Inflammatory macrophage treated with lipopolysaccharide for 1 hour (primary cell): ENCODE data around the gene PLD1.

Experiments used
- DNase-seq, 2 donors: peaks; one replicate each; pipeline ENCODE4 v3.0.0-alpha.2; 2020 to 2022

PLD1 gene

DNA sequence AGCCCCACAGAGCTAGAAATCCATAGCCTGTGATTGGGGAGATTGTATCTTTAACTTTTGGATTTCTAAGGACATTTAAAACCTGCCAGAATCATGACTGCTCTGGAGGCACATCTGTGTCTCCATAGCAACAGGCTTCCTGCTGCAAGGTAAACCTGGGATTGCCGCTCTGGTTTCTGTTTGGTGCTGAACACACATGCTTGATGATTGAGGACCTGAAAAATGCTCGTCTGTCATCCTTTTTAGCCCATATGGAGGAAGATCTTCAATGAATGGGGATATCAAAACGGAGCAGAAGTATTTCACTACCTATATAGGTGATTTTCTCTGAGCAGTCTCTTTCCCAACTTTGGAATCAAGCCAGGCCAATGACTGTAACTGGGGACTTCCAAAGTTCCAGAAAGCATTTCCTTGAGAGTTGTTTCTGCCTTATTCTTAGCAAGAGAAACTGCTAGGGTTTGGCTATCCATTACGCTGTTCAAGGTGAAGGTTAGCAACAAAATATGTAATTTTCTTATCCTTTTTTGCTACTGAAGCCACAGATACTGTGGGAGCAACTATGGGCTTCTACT is 253.6 kb downstream of the PLD1 start:
- DNase-seq = no peak

DNA sequence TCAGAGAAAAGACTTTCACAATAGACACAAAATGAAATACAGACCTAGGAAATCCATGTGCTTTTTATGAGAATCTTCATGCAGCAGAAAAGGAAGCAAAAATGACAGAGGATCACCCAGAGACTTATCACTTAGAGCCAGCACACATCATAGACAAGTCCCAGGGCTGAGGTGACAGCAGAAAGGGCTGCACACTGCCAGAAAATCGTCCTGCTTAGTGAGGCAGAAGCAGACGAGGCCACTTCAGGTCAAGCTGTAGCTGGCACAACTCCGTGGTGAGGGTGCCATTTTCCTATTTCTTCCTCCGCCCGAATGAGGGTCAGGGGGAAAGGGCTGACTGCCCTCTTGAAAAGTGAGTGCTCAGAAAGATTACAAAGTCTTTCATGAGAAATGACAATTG is 254.1 kb downstream of the PLD1 start:
- no peak for DNase-seq

DNA sequence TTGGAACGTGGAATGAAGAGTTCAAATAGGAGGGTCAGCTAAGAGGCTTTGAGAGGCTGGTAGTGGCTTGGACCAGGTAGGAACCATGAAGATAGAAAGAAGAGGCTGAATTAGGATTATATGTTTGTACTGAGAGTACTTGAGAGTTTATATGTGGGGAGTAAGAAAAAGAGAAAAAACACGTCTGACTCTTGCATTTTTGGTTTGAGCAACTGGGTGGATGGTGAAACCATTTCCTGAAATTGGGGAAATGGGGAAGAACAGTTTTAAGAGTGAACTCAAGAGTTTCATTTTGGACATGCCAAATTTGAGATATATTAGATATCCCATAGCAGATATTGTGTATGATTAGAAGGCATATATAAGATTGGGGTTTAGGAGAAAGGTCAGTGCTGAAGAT is 257.2 kb downstream of the PLD1 start:
- DNase-seq = peak; percentile 87 to 90

DNA sequence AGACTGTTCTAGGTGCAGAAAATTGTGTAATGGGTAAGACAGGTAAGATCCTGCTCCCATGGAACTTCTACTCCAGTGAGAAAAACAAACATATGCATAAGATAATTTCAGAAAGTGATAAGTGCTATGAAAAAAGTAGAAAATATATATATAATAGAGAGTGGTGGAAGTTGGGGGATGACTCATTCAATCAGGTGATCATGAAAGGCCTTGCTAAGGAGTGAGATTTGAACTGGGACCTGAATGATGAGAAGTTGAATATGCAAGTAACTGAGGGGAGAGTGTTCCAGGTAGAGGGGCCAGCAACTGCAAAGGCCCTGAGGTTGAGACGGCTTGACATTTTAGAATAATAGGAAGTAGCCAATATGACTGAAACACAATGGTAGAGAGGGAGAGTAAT is 257.8 kb downstream of the PLD1 start:
- DNase-seq = peak; percentile 28 to 30

DNA sequence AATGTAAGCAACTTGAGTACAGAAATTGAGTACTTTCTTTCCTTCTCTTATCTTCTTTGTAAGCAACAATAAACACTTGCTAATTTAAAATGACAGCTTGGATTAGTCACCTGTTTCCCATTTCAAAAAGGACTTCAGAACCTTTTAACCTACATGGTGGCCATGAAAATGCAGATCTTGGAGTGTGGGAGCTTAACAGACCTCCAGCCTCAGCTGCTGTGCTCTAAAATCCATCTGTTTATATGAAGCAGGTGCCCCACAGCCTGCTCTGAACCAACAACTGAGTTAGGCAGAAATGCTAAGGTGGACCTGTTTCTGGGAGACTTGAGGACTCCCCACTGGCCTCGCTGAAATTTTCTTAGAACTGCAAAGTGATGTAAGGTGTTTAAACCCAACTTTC is 259.0 kb downstream of the PLD1 start:
- no peak for DNase-seq
